Fibroblast of lung (primary cell): ENCODE results near the gene PLEKHN1. TPM values are rescaled to one million over a fixed set of nuclear protein-coding genes. Genes with fewer than 3 reads are reported as not detected.
"Not testable (repeated sequence)": the region's sequence is repeated elsewhere in the genome, so short reads cannot be mapped to it uniquely, and the experiment has no call there.

Source experiments
- DNase-seq, 2 donors: peaks; one replicate each; pipeline versions ENCODE4 v3.0.0 to v3.0.0-alpha.2; 2010; ENCODE audit warnings: low read depth in 2 of 2
- H2AFZ ChIP-seq: 2 replicates; pipeline ENCODE4 v1.5.1; 2012; ENCODE audit warnings: low read length, control low read depth, inconsistent platforms
- H3K27ac ChIP-seq: 2 replicates; pipeline ENCODE4 v1.5.1; 2011; ENCODE audit warnings: low read length, control low read depth; ENCODE audit not compliant: insufficient read depth
- H3K27me3 ChIP-seq: 2 replicates; pipeline ENCODE4 v1.5.1; 2011; ENCODE audit warnings: mild to moderate bottlenecking, low read length; ENCODE audit not compliant: control insufficient read depth, insufficient read depth
- H3K36me3 ChIP-seq: 2 replicates; pipeline ENCODE4 v1.5.1; 2011; ENCODE audit warnings: low read length; ENCODE audit not compliant: control insufficient read depth, insufficient read depth
- H3K4me1 ChIP-seq: 2 replicates; pipeline ENCODE4 v1.5.1; 2011; ENCODE audit warnings: low read length; ENCODE audit not compliant: control insufficient read depth, insufficient read depth; ENCODE audit errors: extremely low read depth
- H3K4me2 ChIP-seq: 2 replicates; pipeline ENCODE4 v1.5.1; 2011; ENCODE audit warnings: low read length, control low read depth; ENCODE audit not compliant: insufficient read depth; ENCODE audit errors: extremely low read depth
- H3K4me3 ChIP-seq, 4 experiments: fragments of 200-600 bp in 1 of 4; sonication (generic) in 1 of 4; replicated peaks in 1 of 4; 2 replicates each; pipeline ENCODE4 v1.5.1; 2011 to 2016; ENCODE audit warnings: low read length in 4 of 4, low read depth in 3 of 4, mild to moderate bottlenecking in 3 of 4, control low read depth in 2 of 4, inconsistent platforms in 1 of 4, mixed read lengths in 1 of 4; ENCODE audit not compliant: insufficient read depth in 1 of 4; ENCODE audit errors: control extremely low read depth in 1 of 4
- H3K79me2 ChIP-seq: 2 replicates; pipeline ENCODE4 v1.5.1; 2012; ENCODE audit warnings: mild to moderate bottlenecking, low read length, inconsistent platforms; ENCODE audit not compliant: control insufficient read depth, insufficient read depth
- H3K9ac ChIP-seq: 2 replicates; pipeline ENCODE4 v1.5.1; 2011; ENCODE audit warnings: mild to moderate bottlenecking, low read length, control low read depth; ENCODE audit not compliant: insufficient read depth
- H3K9me3 ChIP-seq: 2 replicates; pipeline ENCODE4 v1.5.1; 2012; ENCODE audit warnings: low read depth, low read length; ENCODE audit not compliant: control insufficient read depth, insufficient read depth
- H4K20me1 ChIP-seq: 2 replicates; pipeline ENCODE4 v1.5.1; 2011; ENCODE audit warnings: low read length; ENCODE audit not compliant: control insufficient read depth, insufficient read depth; ENCODE audit errors: extremely low read depth
- EZH2 ChIP-seq: IDR thresholded peaks from 2 replicates; pipeline ENCODE4 v1.5.1; 2012; ENCODE audit warnings: low read length, control low read depth, mild to moderate bottlenecking; ENCODE audit errors: missing control alignments
- polyA plus RNA-seq, 2 donors: library from polyadenylated mRNA; depleted of rRNA in 1 of 2; stranded (reverse) in 1 of 2; unstranded in 1 of 2; fragments of >200 nt; gene quantifications; 2 replicates each; pipeline ENCODE4 v1.2.1, GENCODE V29; 2011 to 2012; ENCODE audit warnings: missing spikeins in 1 of 2
- total RNA-seq: library from RNA; depleted of rRNA; stranded (reverse); fragments of >200 nt; gene quantifications from 2 replicates; pipeline ENCODE4 v1.2.1, GENCODE V29; 2014
- TF ChIP-seq, protein P1 (sequence below), 2 donors: IDR thresholded peaks in 1 of 2; conservative IDR thresholded peaks in 1 of 2; 1 replicate in 1 of 2; 2 replicates in 1 of 2; pipeline ENCODE4 v1.5.1; 2011 to 2012; ENCODE audit warnings: low read length in 2 of 2, control low read depth in 1 of 2, inconsistent platforms in 1 of 2, low read depth in 1 of 2, mild to moderate bottlenecking in 1 of 2

Gene PLEKHN1
- total and polyA plus RNA-seq, 2 donors (not counting 1 experiment from before 2014, with no cell fraction given) = 0.17 to 0.41 TPM

DNA sequence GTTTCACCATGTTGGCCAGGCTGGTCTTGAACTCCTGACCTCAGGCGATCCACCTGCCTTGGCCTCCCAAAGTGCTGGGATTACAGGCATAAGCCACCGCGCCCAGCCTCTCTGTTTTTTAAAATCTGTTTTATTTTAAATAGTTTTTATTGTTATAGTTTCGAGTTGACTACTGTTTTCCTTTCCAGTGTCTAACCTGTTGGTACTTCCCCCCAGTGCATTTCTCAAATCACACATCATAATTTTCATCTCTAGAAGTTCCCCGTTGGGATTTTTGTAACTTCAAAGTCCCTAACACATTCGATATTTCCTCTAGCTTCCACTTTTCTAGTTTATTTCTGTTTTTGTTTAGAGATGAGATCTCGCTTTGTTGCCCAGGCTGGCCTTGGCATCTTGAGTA, 26.1 kb downstream of the PLEKHN1 start:
- Histone ChIP-seq H3K27me3 (peaks cover 12% of the 10 kb centered on the region), H3K27ac (no peak overlapping the region), H3K36me3 (no peaks in the 10 kb centered on the region), H3K4me1 (no peaks in the 10 kb centered on the region), H2AFZ (no peak overlapping the region), H3K79me2 (no peaks in the 10 kb centered on the region), H3K4me2 (no peak overlapping the region), H3K4me3 (no peak overlapping the region), H3K9me3 (no peaks in the 10 kb centered on the region), H3K9ac (no peak overlapping the region), H4K20me1 (no peaks in the 10 kb centered on the region)
- DNase-seq = no peak
- TF ChIP-seq, protein P1, sequence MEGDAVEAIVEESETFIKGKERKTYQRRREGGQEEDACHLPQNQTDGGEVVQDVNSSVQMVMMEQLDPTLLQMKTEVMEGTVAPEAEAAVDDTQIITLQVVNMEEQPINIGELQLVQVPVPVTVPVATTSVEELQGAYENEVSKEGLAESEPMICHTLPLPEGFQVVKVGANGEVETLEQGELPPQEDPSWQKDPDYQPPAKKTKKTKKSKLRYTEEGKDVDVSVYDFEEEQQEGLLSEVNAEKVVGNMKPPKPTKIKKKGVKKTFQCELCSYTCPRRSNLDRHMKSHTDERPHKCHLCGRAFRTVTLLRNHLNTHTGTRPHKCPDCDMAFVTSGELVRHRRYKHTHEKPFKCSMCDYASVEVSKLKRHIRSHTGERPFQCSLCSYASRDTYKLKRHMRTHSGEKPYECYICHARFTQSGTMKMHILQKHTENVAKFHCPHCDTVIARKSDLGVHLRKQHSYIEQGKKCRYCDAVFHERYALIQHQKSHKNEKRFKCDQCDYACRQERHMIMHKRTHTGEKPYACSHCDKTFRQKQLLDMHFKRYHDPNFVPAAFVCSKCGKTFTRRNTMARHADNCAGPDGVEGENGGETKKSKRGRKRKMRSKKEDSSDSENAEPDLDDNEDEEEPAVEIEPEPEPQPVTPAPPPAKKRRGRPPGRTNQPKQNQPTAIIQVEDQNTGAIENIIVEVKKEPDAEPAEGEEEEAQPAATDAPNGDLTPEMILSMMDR (conservative IDR thresholded peaks at IDR 0.05 in 1 of 2, IDR thresholded peaks at IDR 0.05 in 1 of 2; ENCODE audit: low read depth in 1 of 2, low read length in 2 of 2) = no peak
- no peak for TF ChIP-seq EZH2

DNA sequence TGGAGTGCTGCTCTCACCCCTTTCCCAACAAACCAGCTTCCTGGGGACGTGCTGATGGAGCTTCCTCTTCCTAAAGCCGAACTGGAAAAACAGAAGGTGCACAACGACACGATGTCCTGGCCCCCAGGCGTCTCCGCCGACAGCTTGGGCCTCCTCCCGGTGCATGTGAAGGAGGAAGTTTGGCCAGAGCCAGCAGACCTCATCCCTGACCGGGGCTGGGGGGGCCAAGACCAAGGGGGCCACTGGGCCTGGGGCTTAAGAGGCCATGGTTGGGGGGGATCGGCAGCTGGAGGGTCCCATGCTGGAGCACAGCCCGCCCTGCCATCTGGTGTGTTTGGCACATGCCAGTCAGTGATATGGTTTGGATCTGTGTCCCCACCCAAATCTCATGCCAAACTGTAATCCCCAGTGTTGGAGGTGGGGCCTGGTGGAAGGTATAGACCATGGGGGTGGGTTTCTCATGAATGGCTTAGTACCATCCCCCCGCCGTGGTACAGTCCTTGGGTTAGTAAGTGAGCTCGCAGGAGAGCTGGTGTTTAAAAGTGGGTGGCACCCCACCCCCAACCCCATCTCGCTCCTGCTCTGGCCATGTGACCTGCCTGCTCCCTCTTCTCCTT, 27.2 kb downstream of the PLEKHN1 start:
- no peak overlapping the region for H3K9ac ChIP-seq
- no peak overlapping the region for H3K27ac ChIP-seq
- H3K36me3 ChIP-seq = no peaks in the 10 kb centered on the region
- H3K79me2 ChIP-seq = no peaks in the 10 kb centered on the region
- no peaks in the 10 kb centered on the region for H3K4me1 ChIP-seq
- peaks cover 16% of the 10 kb centered on the region for H3K27me3 ChIP-seq
- H3K4me2 ChIP-seq = no peak overlapping the region
- DNase-seq = no peak
- H2AFZ ChIP-seq = no peak overlapping the region
- no peaks in the 10 kb centered on the region for H3K9me3 ChIP-seq
- no peaks in the 10 kb centered on the region for H4K20me1 ChIP-seq
- no peak for TF ChIP-seq EZH2
- TF ChIP-seq, protein P1 (conservative IDR thresholded peaks at IDR 0.05 in 1 of 2, IDR thresholded peaks at IDR 0.05 in 1 of 2; ENCODE audit: low read depth in 1 of 2, low read length in 2 of 2) = no peak
- H3K4me3 ChIP-seq = no peak overlapping the region

DNA sequence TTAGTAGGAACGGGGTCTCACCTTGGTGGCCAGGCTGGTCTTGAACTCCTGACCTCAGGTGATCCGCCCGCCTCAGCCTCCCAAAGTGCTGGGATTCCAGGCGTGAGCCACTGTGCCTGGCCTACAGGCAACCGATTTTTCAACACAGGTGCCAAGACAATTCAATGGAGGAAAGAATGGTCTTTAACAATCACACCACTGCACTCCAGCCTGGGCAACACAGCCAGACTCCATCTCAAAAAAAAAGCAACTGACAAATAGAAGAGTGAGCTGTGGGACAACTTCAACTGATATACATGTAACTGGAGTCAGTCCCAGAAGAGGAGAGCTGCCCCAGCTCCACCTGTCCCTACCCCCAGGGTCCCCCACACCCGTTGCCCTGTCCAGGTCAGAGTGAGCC, 28.3 kb downstream of the PLEKHN1 start:
- DNase-seq, H3K9ac ChIP-seq, H3K9me3 ChIP-seq, H3K4me3 ChIP-seq, H3K36me3 ChIP-seq, H3K79me2 ChIP-seq, H2AFZ ChIP-seq, H3K4me2 ChIP-seq, H3K4me1 ChIP-seq, H4K20me1 ChIP-seq, H3K27ac ChIP-seq: not testable (repeated sequence)
- H3K27me3 ChIP-seq = peaks cover 16% of the 10 kb centered on the region
